SK-MEL-5 (cell line): ENCODE results near the gene LGR6. TPM values are rescaled to one million over a fixed set of nuclear protein-coding genes. Genes with fewer than 3 reads are reported as not detected.
"Not testable (repeated sequence)": the region's sequence is repeated elsewhere in the genome, so short reads cannot be mapped to it uniquely, and the experiment has no call there.

Experiments used
- DNase-seq: peaks from one replicate; pipeline ENCODE4 v3.0.0-alpha.2; 2016; ENCODE audit warnings: low read depth, low spot score
- in situ Hi-C: cut with HindIII; loops from 2 replicates; pipeline ENCODE4 v1.10.0; 2016; ENCODE audit warnings: low sequenced_read_pairs, high pct_unique_total_duplicates, low pct_unique_long_range_greater_than_20kb
- polyA plus RNA-seq, 2 experiments: library from polyadenylated mRNA; depleted of rRNA; stranded (reverse); fragments of >200 nt; gene quantifications; 2 replicates each; pipeline ENCODE4 v1.2.3, GENCODE V29; 2015
- total RNA-seq: library from RNA; depleted of rRNA; stranded (reverse); fragments of >200 nt; shearing (Covaris generic); gene quantifications from 2 replicates; pipeline ENCODE4 v1.2.3, GENCODE V29; 2014; rRNA removed

LGR6 gene, protein sequence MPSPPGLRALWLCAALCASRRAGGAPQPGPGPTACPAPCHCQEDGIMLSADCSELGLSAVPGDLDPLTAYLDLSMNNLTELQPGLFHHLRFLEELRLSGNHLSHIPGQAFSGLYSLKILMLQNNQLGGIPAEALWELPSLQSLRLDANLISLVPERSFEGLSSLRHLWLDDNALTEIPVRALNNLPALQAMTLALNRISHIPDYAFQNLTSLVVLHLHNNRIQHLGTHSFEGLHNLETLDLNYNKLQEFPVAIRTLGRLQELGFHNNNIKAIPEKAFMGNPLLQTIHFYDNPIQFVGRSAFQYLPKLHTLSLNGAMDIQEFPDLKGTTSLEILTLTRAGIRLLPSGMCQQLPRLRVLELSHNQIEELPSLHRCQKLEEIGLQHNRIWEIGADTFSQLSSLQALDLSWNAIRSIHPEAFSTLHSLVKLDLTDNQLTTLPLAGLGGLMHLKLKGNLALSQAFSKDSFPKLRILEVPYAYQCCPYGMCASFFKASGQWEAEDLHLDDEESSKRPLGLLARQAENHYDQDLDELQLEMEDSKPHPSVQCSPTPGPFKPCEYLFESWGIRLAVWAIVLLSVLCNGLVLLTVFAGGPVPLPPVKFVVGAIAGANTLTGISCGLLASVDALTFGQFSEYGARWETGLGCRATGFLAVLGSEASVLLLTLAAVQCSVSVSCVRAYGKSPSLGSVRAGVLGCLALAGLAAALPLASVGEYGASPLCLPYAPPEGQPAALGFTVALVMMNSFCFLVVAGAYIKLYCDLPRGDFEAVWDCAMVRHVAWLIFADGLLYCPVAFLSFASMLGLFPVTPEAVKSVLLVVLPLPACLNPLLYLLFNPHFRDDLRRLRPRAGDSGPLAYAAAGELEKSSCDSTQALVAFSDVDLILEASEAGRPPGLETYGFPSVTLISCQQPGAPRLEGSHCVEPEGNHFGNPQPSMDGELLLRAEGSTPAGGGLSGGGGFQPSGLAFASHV
- total RNA-seq, result not detected in 2 replicates
- not detected in 2 replicates for polyA plus RNA-seq (2015; cell fraction: cytosol; rRNA removed)
- polyA plus RNA-seq (2015; cell fraction: nucleus; rRNA removed), result not detected in 2 replicates

GRCh38 chr1:202193614-202194327 is at the start of gene LGR6:
TSS of gene LGR6 (plus strand) at chr1:202193799. CDS start at chr1:202193990, 191 bp downstream.
- no peak for DNase-seq

GRCh38 chr1:202144402-202145067 is 49.1 kb upstream of the LGR6 start, which contains the start of gene ARL8A:
TSS of gene ARL8A (minus strand) at chr1:202144737. CDS start at chr1:202144572, 165 bp downstream.
- in situ Hi-C loops, result no loop called here
- DNase-seq, result peak; percentile 49

More at GRCh38 chr1:202193614-202194327, at the start of gene LGR6:
- in situ Hi-C loops, result no loop called here

DNA sequence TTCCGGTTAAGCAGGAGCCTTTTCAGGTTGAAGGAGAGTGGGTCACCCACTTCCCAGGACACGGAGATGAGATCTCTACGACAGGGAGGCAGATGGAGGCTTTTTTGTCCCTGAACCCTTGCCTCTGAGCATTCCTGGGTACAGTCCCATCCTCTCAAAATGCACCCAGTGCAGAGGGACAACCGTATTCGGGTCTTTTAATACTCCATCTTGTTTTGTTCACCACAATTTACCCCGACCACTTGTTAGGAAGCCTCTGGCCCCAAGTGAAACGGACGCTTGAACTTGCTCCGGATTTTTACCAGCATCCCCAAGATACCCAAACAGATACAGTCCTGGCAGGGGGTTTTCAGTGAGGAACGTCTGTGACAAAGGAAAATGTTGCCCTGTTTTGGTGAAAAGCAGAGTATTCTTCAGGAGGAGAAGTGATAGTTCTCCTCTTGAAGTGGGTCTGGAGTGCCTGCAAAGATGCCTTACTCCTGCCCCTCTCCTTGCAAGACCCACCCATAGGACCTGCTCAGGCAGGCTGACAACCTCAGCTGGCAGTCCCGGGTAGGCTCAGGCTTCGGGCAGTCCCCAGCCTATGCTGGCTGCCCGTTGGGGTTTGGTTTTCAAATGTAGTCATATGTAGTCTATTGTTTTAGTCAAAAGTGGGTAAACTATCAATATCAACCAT is 48.4 kb upstream of the LGR6 start:
- no peak for DNase-seq
- in situ Hi-C loops, result no loop called here

GRCh38 chr1:202145744-202146140 is 47.9 kb upstream of the LGR6 start:
- in situ Hi-C loops, DNase-seq: not testable (repeated sequence)

GRCh38 chr1:202146279-202146678 is 47.3 kb upstream of the LGR6 start:
- in situ Hi-C loops, result no loop called here

DNA sequence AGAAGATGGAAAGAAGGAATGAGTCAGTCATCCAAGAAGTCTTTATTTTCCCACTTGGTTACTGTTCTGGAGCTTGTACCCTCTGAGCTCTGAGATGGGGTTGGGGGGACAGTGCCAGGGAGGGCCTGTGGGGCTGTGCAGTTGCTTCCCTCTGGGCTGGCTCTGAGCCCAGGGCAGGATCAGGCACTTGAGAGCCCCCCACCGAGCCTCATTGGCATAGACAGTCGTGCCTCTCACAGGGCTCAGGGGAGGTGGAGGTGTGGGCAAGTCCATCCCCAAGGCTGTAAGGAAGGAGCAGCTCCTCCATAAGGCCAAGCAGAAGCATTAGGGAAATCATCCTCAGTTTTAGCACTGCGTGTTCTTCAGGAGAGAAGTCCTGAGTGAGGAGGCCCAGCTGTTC is 46.6 kb upstream of the LGR6 start:
- in situ Hi-C loops, result no loop called here
- DNase-seq, result no peak

More at GRCh38 chr1:202146279-202146678, 47.3 kb upstream of the LGR6 start:
- no peak for DNase-seq

DNA sequence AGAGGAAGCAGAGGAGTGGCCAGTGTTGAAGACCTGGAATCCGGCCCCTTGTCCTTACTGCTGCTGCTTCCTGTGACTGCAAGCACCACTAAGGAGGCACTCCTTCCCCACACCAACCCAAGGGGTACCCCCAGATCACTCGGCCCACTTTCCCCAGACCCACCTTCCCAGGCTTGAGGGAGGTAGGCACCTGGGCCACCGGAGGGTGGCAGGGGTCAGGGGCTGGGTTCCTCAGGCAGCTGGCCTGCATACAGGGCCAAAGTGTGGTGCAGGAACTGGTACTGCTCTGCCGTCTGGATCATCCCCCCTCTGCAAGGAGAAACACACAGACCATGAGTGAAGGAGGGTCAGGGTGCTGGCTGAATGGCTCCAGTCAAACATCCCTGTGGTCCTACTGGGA is 45.2 kb upstream of the LGR6 start:
- in situ Hi-C loops, result no loop called here
- no peak for DNase-seq

- no peak for DNase-seq
- in situ Hi-C loops, result no loop called here
Observed at GRCh38 chr1:202149566-202149965, 44.0 kb upstream of the LGR6 start.

- no peak for DNase-seq
- in situ Hi-C loops, result no loop called here
Observed at GRCh38 chr1:202150187-202150586, 43.4 kb upstream of the LGR6 start.

DNA sequence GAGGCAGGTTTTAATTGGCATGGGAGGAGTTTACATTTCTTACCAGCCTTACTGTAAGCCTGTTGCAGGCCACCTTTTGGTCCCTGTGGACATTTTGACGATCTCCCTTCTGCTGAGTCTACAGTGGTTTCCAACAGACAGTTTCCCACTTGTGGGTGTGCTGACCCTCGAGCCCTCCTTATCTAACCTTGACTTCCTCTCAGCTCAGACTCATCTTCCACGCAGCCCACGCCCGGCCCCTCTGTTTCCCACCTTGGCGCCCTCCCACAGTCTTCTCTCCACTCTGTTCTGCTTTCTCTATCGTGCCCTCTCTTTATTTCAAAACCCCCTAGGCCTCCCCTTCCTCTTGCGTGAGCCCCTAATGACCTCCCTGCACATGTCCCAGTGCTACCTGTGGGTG is 43.0 kb upstream of the LGR6 start:
- in situ Hi-C loops, result no loop called here
- no peak for DNase-seq

DNA sequence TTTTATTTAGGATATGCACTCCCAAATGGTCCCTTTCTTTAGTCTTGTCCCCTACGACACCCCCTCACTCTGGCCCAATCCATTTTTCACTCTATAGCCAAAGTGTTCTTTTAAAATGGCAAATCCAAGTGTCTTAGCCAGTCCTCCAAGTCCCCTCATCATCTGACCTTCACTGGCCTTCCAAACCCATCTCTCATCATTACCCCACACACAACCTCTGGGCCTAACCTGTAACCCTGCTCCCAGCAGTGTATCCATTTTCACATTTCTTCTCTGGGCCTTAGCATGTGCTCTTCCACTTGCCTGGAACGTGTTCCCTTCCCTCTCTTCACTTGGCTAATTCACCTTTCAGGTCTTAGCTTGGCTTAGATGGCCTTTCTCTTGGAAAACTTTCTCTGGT is 42.6 kb upstream of the LGR6 start:
- in situ Hi-C loops, result no loop called here
- DNase-seq, result no peak

- in situ Hi-C loops, result no loop called here
- DNase-seq, result no peak
Observed at GRCh38 chr1:202152399-202152798, 41.2 kb upstream of the LGR6 start.

DNA sequence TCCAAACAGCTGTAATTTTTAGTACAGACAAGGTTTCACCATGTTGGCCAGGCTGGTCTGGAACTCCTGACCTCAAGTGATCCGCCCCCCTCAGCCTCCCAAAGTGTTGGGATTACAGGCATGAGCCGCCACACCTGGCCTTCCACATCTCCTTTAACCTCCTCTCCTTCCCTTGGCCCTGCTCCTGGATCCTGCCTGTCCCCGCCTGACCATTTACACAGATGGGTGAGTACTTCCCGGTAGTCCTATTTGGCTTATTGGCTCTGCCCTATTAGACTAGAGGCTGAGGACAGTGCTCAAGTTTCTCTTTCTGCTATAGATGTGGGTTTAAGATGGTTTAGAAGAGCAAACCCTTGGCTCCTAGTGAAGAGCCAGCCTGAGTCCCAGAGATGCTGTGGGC is 40.3 kb upstream of the LGR6 start:
- no peak for DNase-seq
- in situ Hi-C loops, result no loop called here

DNA sequence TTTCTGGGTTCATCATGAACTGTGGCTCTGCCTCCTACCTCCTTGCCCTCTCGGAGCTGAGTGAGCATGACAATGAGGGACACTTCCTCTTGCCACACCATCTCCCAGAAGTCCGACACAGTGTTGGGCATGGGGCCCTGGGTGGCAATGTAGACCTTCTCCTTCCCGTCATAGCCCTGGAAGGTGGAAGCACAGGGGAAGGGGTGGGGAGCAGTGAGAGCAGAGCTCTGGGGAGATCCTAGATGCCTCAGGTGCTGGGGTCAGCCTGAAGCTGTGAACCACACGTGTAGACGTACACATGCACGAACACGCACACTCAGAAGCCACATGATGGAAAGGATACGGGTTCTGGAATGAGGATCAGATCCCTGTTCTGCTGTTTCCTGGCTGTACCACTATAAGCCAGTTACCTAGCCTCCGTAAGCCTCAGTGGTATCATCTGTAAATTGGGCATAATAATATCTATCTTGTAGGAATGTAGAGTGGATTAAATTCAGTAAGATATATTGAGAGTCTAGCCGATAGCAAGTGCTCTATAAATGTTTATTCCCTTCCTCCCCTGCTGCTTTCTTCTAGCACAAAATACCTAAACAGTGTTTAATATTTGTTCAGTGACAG is 39.3 kb upstream of the LGR6 start:
- in situ Hi-C loops, result no loop called here
- DNase-seq, result no peak

- peak; percentile 82 for DNase-seq
- in situ Hi-C loops, result no loop called here
Observed at GRCh38 chr1:202154766-202155477, 38.7 kb upstream of the LGR6 start.
